BLaER1 (cell line): ENCODE data around the gene LIX1L.

Experiments
- H3K27ac ChIP-seq: shearing (Covaris generic); formaldehyde crosslinking; 2 replicates; pipeline ENCODE4 v1.8.1; 2022
- H3K27me3 ChIP-seq: shearing (Covaris generic); formaldehyde crosslinking; 2 replicates; pipeline ENCODE4 v1.8.1; 2022
- H3K36me3 ChIP-seq: shearing (Covaris generic); formaldehyde crosslinking; 2 replicates; pipeline ENCODE4 v1.8.1; 2022
- H3K4me1 ChIP-seq: shearing (Covaris generic); formaldehyde crosslinking; 2 replicates; pipeline ENCODE4 v1.8.1; 2022
- H3K4me2 ChIP-seq: shearing (Covaris generic); formaldehyde crosslinking; 2 replicates; pipeline ENCODE4 v1.8.1; 2022
- H3K4me3 ChIP-seq: shearing (Covaris generic); formaldehyde crosslinking; 2 replicates; pipeline ENCODE4 v1.8.1; 2022
- H3K9ac ChIP-seq: shearing (Covaris generic); formaldehyde crosslinking; 2 replicates; pipeline ENCODE4 v1.8.1; 2022
- H3K9me3 ChIP-seq: shearing (Covaris generic); formaldehyde crosslinking; 2 replicates; pipeline ENCODE4 v1.8.1; 2022
- H4K20me1 ChIP-seq: shearing (Covaris generic); formaldehyde crosslinking; 2 replicates; pipeline ENCODE4 v1.8.1; 2022
- Cebpa-rat ChIP-seq: shearing (Covaris generic); IDR thresholded peaks from 2 replicates; pipeline ENCODE4 v1.8.1; 2022

Gene LIX1L

DNA sequence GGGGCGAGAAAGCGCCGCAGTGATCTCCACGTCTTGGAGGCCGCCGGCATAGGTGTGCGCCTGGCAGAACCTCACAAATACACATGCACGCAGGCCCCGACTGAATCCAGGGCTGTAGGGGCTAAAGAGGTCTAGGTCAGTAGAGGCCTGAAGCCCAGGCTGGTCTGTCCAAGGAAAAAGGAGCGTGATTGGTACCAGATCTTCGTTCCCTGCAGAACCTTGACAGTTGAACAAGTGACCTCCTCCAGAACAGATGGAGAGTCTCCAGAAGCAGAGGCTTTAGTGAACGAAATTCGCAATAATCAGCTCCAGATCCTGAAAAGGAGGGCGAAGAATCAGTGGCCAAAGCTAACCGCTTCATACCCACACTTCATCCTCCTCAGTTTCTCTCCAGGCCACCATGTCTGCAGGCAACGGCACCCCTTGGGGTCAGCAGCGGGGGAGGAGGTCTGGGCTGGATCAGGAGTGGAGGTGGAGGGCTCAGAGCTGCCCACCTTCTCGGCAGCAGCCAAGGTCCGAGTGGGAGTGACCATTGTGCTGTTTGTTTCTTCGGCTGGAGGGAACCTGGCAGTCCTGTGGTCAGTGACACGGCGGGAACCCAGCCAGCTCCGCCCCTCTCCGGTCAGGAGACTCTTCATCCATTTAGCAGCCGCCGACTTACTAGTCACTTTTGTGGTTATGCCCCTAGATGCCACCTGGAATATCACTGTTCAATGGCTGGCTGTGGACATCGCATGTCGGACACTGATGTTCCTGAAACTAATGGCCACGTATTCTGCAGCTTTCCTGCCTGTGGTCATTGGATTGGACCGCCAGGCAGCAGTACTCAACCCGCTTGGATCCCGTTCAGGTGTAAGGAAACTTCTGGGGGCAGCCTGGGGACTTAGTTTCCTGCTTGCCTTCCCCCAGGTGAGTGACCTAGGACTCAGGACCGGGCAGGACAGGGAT is 38.6 kb downstream of the LIX1L start:
- peak overlapping the region; percentile 100 for H3K4me2 ChIP-seq
- peak overlapping the region; percentile 80 for H3K27ac ChIP-seq
- TF ChIP-seq Cebpa-rat: no peak

DNA sequence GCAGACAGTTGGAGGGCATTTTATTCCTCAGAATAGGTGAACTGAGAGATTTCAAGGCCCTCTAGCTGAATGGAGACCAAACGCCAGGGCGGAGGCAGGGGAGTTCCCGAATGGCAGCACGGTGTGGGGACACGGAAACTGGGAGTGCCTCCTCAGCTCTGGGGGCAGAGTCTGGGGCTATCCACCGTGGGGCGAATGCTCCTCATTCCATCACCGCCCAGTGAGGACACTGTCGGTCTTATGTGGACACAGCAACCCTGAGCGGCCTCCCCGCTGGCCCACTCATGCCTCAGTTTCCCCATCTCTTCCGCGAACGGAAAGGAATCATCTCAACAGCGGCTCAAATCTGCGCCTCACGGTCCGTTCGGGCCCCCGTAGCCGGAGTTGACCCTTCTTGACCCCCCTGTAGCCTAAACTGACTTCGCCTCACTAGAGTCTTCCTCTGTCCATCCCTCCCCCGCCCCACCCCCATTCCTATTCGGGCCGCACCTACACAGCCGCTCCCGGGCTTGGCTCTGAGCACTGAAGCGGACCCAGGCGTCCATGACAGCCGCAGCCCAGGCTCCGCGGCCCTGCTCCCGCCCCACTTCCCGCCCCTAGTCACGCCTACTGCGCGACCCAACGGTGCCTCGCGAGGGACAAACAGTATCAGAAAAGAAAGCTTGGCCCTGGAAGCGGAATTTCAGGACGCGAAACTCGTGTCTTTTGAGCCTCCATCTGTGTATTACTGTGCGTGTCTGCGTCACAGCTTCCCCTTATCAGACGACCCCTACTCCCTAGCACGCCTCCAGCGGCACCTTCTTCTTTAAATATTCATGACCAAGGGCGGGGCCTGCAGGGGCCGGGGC is 39.4 kb downstream of the LIX1L start, which contains the start of gene PEX11B:
Gene PEX11B, minus strand, starts transcription at position 574 of the 848 bp plus-strand sequence. Its CDS starts 29 bp downstream, at position 545.
- peak within 1 kb of the TSS; percentile 94 for H3K4me3 ChIP-seq

More for the DNA sequence above, 38.6 kb downstream of the LIX1L start:
- Histone ChIP-seq H4K20me1 (no peaks in the 10 kb centered on the region), H3K4me1 (peaks cover 26% of the 10 kb centered on the region), H3K36me3 (peaks cover 49% of the 10 kb centered on the region), H3K9ac (peak overlapping the region; percentile 91), H3K27me3 (no peaks in the 10 kb centered on the region), H3K9me3 (no peaks in the 10 kb centered on the region), H3K4me3 (peak overlapping the region; percentile 94)

DNA sequence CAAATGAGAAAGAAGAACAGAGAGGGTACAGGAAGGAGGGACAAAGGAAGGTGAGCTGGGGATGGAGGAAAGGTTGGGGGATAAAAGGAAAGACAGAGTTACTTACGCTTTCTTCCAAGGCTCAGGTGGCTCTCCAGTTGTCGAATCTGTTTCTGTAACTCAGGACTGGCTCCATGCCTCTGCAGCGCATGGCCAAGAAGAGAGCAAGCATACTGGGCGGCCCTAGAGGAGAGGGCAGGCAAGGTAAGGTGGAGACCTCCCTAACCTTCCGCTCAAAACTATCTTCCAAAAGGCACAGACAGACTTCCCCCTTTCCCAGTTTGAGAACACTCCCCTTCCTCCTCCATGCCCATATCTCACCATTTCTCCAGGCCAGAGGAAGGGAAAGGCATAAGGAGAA is 40.2 kb downstream of the LIX1L start:
- Histone ChIP-seq H3K27ac (peak overlapping the region; percentile 80), H3K9me3 (no peaks in the 10 kb centered on the region), H3K36me3 (peaks cover 53% of the 10 kb centered on the region), H3K4me1 (peaks cover 26% of the 10 kb centered on the region), H3K27me3 (no peaks in the 10 kb centered on the region), H3K4me3 (peak overlapping the region; percentile 94), H3K9ac (peak overlapping the region; percentile 91), H4K20me1 (no peaks in the 10 kb centered on the region), H3K4me2 (peak overlapping the region; percentile 88)
- TF ChIP-seq Cebpa-rat: no peak

More for the DNA sequence above, 39.4 kb downstream of the LIX1L start, which contains the start of gene PEX11B:
- peak within 1 kb of the TSS; percentile 91 for H3K9ac ChIP-seq
- peak within 1 kb of the TSS; percentile 80 for H3K27ac ChIP-seq
- no peaks in the 10 kb centered on the region for H4K20me1 ChIP-seq
- H3K9me3 ChIP-seq: no peaks in the 10 kb centered on the region
- no peaks in the 10 kb centered on the region for H3K27me3 ChIP-seq
- H3K36me3 ChIP-seq: peaks cover 52% of the 10 kb centered on the region
- peaks cover 26% of the 10 kb centered on the region for H3K4me1 ChIP-seq
- no peak for TF ChIP-seq Cebpa-rat
- H3K4me2 ChIP-seq: peak within 1 kb of the TSS; percentile 100

DNA sequence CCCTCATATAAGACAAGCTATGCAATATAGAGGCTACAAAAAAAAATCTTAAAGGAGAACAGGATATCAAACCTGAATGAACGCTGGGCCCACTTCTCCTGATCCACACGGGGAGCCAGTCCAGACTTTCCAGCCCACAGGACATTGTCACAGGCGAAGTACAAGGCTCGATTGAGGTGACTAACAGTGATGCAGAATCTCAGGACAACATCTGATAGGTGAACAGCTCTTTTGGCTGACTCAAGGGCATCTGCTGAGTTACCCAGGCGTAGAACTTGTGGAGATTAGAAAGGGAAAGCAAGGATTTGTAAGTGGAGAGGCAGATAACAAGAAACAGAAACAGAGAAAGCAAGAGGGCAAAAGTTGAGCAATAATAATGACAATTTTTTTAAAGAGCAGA is 41.1 kb downstream of the LIX1L start:
- H3K9ac ChIP-seq: 0 out of 2 replicates have a peak overlapping the region, but pooled peaks have one; percentile 31
- H3K4me2 ChIP-seq: peak overlapping the region; percentile 88
- no peak overlapping the region for H3K27ac ChIP-seq
- H3K4me3 ChIP-seq: no peak overlapping the region
- TF ChIP-seq Cebpa-rat: no peak
- no peaks in the 10 kb centered on the region for H3K27me3 ChIP-seq
- no peaks in the 10 kb centered on the region for H4K20me1 ChIP-seq
- peaks cover 56% of the 10 kb centered on the region for H3K36me3 ChIP-seq
- H3K9me3 ChIP-seq: no peaks in the 10 kb centered on the region
- peaks cover 26% of the 10 kb centered on the region for H3K4me1 ChIP-seq

DNA sequence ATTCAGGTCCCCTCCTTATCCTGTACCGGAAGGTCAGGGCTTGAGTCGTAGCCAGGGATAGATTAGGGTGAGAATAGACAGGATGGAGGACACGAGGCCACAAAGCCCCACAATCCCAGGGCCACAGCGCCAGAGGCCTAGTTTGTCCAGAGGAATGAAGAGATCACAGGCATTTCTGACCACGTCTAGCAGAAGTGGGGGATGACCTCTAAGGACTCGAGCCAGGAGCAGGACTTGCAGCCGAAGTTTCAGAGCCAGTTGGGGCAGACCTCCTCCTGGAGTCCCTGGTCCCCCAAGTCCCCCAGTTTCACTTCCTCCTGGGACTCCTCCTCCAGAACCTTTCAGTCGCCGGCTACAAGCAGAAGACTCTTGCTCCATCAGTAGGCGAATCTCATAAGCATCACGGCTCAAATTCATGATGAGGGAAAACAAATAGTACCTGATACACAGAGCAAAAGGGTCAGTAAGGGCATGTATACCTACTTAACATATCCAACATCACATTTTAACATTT is 45.6 kb downstream of the LIX1L start:
- peaks cover 67% of the 10 kb centered on the region for H3K36me3 ChIP-seq
- no peak overlapping the region for H3K4me2 ChIP-seq
- H3K4me1 ChIP-seq: peaks cover 17% of the 10 kb centered on the region
- no peak overlapping the region for H3K4me3 ChIP-seq
- TF ChIP-seq Cebpa-rat: no peak
- H3K27me3 ChIP-seq: no peaks in the 10 kb centered on the region
- no peak overlapping the region for H3K9ac ChIP-seq
- no peaks in the 10 kb centered on the region for H4K20me1 ChIP-seq
- no peak overlapping the region for H3K27ac ChIP-seq
- no peaks in the 10 kb centered on the region for H3K9me3 ChIP-seq

DNA sequence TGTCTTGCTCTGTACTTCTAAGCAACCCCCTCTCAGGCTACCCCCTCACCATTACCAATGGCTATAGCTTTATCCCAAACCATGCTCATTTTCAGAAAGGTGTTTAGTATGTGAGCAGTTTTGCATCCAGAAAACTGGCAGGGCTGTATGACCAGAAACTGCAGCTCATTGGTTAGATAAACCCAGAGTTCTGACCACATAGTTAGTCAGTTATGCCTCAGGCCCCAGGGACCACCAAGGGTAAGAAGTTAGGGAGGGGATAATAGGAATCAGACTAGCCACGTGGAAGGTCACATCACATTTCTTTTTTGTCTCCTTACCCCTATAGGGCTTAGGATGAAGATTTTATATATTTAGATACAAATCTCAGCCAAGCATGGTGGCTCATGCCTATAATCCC is 49.2 kb downstream of the LIX1L start:
- H3K27me3 ChIP-seq: no peaks in the 10 kb centered on the region
- H3K4me1 ChIP-seq: peaks cover 9% of the 10 kb centered on the region
- no peaks in the 10 kb centered on the region for H4K20me1 ChIP-seq
- peak overlapping the region; percentile 28 for H3K4me2 ChIP-seq
- no peaks in the 10 kb centered on the region for H3K9me3 ChIP-seq
- TF ChIP-seq Cebpa-rat: no peak
- H3K4me3 ChIP-seq: no peak overlapping the region
- peaks cover 34% of the 10 kb centered on the region for H3K36me3 ChIP-seq
- H3K9ac ChIP-seq: 0 out of 2 replicates have a peak overlapping the region, but pooled peaks have one; percentile 0
- no peak overlapping the region for H3K27ac ChIP-seq

DNA sequence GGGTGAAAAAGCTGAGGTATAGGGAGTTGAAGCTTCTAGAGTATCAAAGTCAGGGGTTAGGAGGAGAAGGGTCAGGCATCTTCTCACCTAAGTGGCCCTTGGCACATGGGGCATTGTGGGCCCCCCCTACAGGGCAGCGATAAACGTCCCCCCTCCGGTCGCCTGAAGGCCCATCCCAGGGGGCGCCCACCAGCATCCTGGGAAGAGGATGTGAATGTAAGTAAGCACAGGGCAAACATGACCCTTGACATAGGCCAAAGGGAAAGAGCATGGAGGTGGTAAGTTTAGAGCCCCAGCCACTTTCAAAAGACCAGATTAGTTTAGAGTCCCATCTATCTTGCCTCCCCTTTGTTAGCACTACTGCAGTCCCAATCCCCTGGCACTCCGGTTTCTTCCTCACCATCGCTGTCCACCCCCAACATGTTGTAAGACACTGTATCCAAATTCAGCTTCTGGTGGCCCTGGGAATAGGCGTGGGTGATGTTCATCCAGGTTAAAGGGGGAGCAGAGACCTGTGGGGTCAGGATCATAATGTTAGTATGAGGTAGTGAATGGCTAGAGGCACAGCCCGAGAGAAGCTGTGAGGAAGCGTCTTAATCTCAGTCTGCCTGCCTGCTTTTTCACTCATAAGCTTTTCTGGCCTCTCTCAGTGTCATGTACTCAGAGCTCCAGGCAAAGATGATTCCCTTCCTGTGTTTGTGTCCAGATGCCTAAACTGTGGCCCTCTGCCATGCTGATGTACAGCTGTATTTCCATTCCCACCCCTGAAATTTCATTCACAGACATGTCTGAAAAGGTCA is 50.7 kb downstream of the LIX1L start:
- no peak overlapping the region for H3K27ac ChIP-seq
- TF ChIP-seq Cebpa-rat: no peak
- H3K4me2 ChIP-seq: no peak overlapping the region
- H3K9me3 ChIP-seq: no peaks in the 10 kb centered on the region
- peaks cover 19% of the 10 kb centered on the region for H3K36me3 ChIP-seq
- no peak overlapping the region for H3K9ac ChIP-seq
- H3K4me3 ChIP-seq: no peak overlapping the region
- H4K20me1 ChIP-seq: no peaks in the 10 kb centered on the region
- H3K27me3 ChIP-seq: no peaks in the 10 kb centered on the region
- peaks cover 9% of the 10 kb centered on the region for H3K4me1 ChIP-seq

DNA sequence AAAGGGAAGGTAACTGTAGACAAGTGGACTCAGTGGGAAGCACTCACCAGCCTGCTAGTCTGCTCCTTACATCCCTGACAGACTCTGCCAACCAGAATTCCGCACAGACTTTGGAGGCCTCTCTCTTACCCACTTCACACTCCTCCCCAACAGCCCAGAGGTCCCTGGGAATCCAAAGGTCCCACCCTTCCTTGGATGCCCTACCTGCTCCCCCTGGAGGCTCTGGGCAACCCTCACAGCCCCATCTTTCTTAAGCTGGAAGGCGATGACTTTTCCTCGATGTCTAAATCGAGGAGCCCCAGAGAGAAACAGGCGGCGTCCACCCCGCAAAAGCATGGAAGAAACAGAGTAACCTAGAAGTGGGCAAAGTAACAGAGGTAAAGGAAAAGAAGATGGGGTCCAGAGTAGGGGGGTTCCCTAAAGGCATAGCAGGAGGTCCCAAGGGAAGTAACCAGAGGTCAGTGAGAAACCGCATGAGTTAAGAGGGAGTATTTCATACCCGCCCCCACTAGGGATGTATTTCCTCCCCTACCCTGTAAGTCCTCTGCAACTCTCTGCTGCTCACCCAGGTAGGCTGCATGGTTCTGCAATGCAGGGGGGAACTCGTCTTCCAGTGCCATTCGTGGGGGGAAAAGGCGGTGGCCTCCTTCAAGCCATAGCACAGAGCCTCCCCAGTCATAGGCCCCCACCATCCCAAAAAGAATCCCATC is 56.4 kb downstream of the LIX1L start:
- H3K27me3 ChIP-seq: no peaks in the 10 kb centered on the region
- no peaks in the 10 kb centered on the region for H3K36me3 ChIP-seq
- H3K4me1 ChIP-seq: no peaks in the 10 kb centered on the region
- no peak for TF ChIP-seq Cebpa-rat
- H3K4me3 ChIP-seq: no peak overlapping the region
- no peak overlapping the region for H3K4me2 ChIP-seq
- no peaks in the 10 kb centered on the region for H4K20me1 ChIP-seq
- H3K27ac ChIP-seq: no peak overlapping the region
- no peak overlapping the region for H3K9ac ChIP-seq
- H3K9me3 ChIP-seq: no peaks in the 10 kb centered on the region
